RPMI8226 (cell line): ENCODE measurements around the gene LRRC10.

Experiments
- DNase-seq: peaks from one replicate; pipeline ENCODE4 v3.0.0-alpha.2; 2015

LRRC10 gene

GRCh38 chr12:69610729-69611128 lies at the start of gene LRRC10:
Gene LRRC10 (minus strand): TSS chr12:69610907. CDS start chr12:69610838, 69 bp downstream.
- no peak for DNase-seq

GRCh38 chr12:69660164-69660863 lies 49.6 kb upstream of the LRRC10 start:
- DNase-seq: no peak

- DNase-seq: no peak
These were observed 47.5 kb upstream of the LRRC10 start for GRCh38 chr12:69658203-69658602.

GRCh38 chr12:69657376-69658137 lies 46.9 kb upstream of the LRRC10 start:
- DNase-seq: no peak

- no peak for DNase-seq
These were observed 45.1 kb upstream of the LRRC10 start for GRCh38 chr12:69655616-69656340.

GRCh38 chr12:69653703-69654102 lies 43.0 kb upstream of the LRRC10 start:
- no peak for DNase-seq

- no peak for DNase-seq
These were observed 41.2 kb upstream of the LRRC10 start for GRCh38 chr12:69651922-69652321.

- DNase-seq: no peak
These were observed 38.8 kb upstream of the LRRC10 start for GRCh38 chr12:69649529-69649928.

GRCh38 chr12:69648476-69648875 lies 37.8 kb upstream of the LRRC10 start:
- DNase-seq: no peak

- no peak for DNase-seq
These were observed 36.5 kb upstream of the LRRC10 start for GRCh38 chr12:69647178-69647577.

GRCh38 chr12:69645031-69645430 lies 34.3 kb upstream of the LRRC10 start:
- no peak for DNase-seq

GRCh38 chr12:69644511-69644910 lies 33.8 kb upstream of the LRRC10 start:
- DNase-seq: no peak

- DNase-seq: no peak
These were observed 31.8 kb upstream of the LRRC10 start for GRCh38 chr12:69642531-69642930.

- DNase-seq: no peak
These were observed 30.8 kb upstream of the LRRC10 start for GRCh38 chr12:69641546-69641945.

GRCh38 chr12:69639400-69640016 lies 28.8 kb upstream of the LRRC10 start:
- DNase-seq: peak; percentile 76

GRCh38 chr12:69633061-69633460 lies 22.4 kb upstream of the LRRC10 start:
- DNase-seq: no peak

- peak; percentile 19 for DNase-seq
These were observed 19.5 kb upstream of the LRRC10 start for GRCh38 chr12:69630191-69630590.

GRCh38 chr12:69627501-69627900 lies 16.8 kb upstream of the LRRC10 start:
- no peak for DNase-seq

GRCh38 chr12:69623970-69624369 lies 13.3 kb upstream of the LRRC10 start:
- DNase-seq: no peak

- no peak for DNase-seq
These were observed 10.8 kb upstream of the LRRC10 start for GRCh38 chr12:69621551-69621950.

- DNase-seq: no peak
These were observed 10.2 kb upstream of the LRRC10 start for GRCh38 chr12:69620921-69621320.

- DNase-seq: no peak
These were observed 9.4 kb upstream of the LRRC10 start for GRCh38 chr12:69620077-69620476.

- no peak for DNase-seq
These were observed 8.3 kb upstream of the LRRC10 start for GRCh38 chr12:69619050-69619449.
